A673 (cell line): ENCODE measurements around the gene CXADR. TPM values are rescaled to one million over a fixed set of nuclear protein-coding genes. Genes with fewer than 3 reads are reported as not detected.
A peak's percentile ranks its signal among the peaks of the same experiment; 100 is the strongest.

Experiments used
- BruUV-seq: library from RNA; stranded (reverse); fragments of 400-500 nt; replicated peaks from 2 replicates; lab custom pipeline; 2021; lab: Mats Ljungman, UMichigan
- CTCF ChIA-PET: fragments of 300-600 bp; sonication (Branson Sonifier 250); formaldehyde crosslinking; loops from one replicate; lab custom pipeline; 2022; ENCODE audit warnings: antibody characterized with exemption; lab: Charles Lee
- POLR2A ChIA-PET: fragments of 300-600 bp; sonication (Branson Sonifier 250); formaldehyde crosslinking; loops from one replicate; lab custom pipeline; 2022; ENCODE audit warnings: antibody characterized with exemption; ENCODE audit not compliant: low non-redundant PET; lab: Charles Lee
- DNase-seq: peaks from one replicate; pipeline ENCODE4 v3.0.0-alpha.2; 2015; ENCODE audit warnings: low spot score
- H3K27ac ChIP-seq: fragments of 200-600 bp; sonication (generic); 2 replicates; pipeline ENCODE4 v1.5.1; 2016; ENCODE audit warnings: mixed run types, low read depth, mild to moderate bottlenecking, mixed read lengths, antibody characterized with exemption, low read length; ENCODE audit not compliant: poor library complexity, severe bottlenecking
- H3K27me3 ChIP-seq: fragments of 200-600 bp; sonication (generic); replicated peaks from 2 replicates; pipeline ENCODE4 v1.6.1; 2017; ENCODE audit warnings: mixed run types, low read depth, mild to moderate bottlenecking, mixed read lengths, antibody characterized with exemption, low read length; ENCODE audit not compliant: insufficient read depth, poor library complexity
- H3K36me3 ChIP-seq: fragments of 200-600 bp; sonication (generic); 2 replicates; pipeline ENCODE4 v1.6.1; 2016; ENCODE audit warnings: mixed run types, mild to moderate bottlenecking, mixed read lengths, antibody characterized with exemption, low read length; ENCODE audit not compliant: insufficient read depth, poor library complexity, severe bottlenecking
- H3K4me1 ChIP-seq: fragments of 200-600 bp; sonication (generic); 2 replicates; pipeline ENCODE4 v1.6.1; 2017; ENCODE audit warnings: mixed run types, mild to moderate bottlenecking, mixed read lengths, antibody characterized with exemption, low read length; ENCODE audit not compliant: insufficient read depth, poor library complexity, severe bottlenecking
- H3K4me3 ChIP-seq: fragments of 200-600 bp; sonication (generic); 2 replicates; pipeline ENCODE4 v1.5.1; 2016; ENCODE audit warnings: low read depth, mixed run types, mild to moderate bottlenecking, mixed read lengths, low read length; ENCODE audit not compliant: poor library complexity, severe bottlenecking
- H3K9me3 ChIP-seq: fragments of 200-600 bp; sonication (generic); 2 replicates; pipeline ENCODE4 v1.6.1; 2016; ENCODE audit warnings: mixed run types, low read depth, mild to moderate bottlenecking, mixed read lengths, antibody characterized with exemption, low read length; ENCODE audit not compliant: poor library complexity, severe bottlenecking
- EZH2 ChIP-seq: fragments of 200-600 bp; sonication (generic); IDR thresholded peaks from 2 replicates; pipeline ENCODE4 v1.6.1; 2017; ENCODE audit warnings: borderline replicate concordance, low read depth, mild to moderate bottlenecking, mixed read lengths, antibody characterized with exemption, low read length; ENCODE audit not compliant: poor library complexity, severe bottlenecking
- intact Hi-C: fragments of 100-400 bp; cut with micrococcal nuclease; formaldehyde crosslinking; loops from one replicate; pipeline ENCODE4 v1.10.0; 2022; ENCODE audit not compliant: unreplicated experiment
- total RNA-seq: library from RNA; stranded (reverse); gene quantifications from 2 replicates; pipeline ENCODE4 v1.2.3, GENCODE V29; 2021
- TF ChIP-seq, protein P1 (sequence below): fragments of 300-800, 200-600 bp; sonication (generic); conservative IDR thresholded peaks from 2 replicates; pipeline ENCODE4 v1.5.1; 2017; ENCODE audit warnings: low read depth, mild to moderate bottlenecking, antibody characterized with exemption, low read length, moderate library complexity, mixed read lengths

The CXADR gene
- total RNA-seq, 1 experiment from 2014 or later, result 17.7 TPM

DNA sequence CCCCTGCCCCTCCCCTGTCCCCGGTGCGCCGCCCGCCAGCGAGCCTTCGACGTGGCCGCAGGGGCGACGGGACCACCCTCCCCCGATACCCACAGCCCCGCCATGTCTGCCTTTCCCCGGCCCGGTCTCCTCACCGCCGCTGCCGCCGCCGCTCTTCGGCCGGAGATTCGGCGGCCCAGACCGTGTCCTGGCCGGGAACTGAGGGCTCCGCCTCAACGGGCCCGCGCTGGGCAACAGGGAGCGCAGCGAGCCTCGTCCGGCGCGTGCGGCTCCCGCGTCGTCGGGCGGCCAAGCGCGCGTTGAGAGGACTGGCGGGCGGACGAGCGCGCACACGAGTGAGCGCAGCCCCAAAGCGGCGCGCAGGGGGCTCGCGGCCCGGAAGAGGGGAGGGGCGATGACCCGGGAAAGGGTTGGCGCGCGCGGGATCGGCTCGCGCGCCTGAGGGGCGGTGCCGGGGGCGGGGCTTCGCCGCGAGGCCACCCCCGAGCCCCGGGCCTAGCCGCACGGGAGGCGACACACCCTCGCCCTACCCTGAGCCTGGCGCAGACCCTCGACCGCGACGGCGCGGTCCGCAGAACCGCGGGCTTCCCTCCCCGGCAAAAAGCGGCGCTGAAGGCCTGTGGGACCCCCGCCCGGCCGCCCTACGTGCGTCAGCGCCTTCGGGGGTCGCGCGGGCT lies 99.9 kb downstream of the CXADR start, which contains the start of gene BTG3:
Gene BTG3, minus strand, starts transcription at position 337 of the 677 bp plus-strand sequence. CDS start 3,757 bp downstream, outside the sequence.
- no peak for TF ChIP-seq EZH2
- TF ChIP-seq, protein P1, sequence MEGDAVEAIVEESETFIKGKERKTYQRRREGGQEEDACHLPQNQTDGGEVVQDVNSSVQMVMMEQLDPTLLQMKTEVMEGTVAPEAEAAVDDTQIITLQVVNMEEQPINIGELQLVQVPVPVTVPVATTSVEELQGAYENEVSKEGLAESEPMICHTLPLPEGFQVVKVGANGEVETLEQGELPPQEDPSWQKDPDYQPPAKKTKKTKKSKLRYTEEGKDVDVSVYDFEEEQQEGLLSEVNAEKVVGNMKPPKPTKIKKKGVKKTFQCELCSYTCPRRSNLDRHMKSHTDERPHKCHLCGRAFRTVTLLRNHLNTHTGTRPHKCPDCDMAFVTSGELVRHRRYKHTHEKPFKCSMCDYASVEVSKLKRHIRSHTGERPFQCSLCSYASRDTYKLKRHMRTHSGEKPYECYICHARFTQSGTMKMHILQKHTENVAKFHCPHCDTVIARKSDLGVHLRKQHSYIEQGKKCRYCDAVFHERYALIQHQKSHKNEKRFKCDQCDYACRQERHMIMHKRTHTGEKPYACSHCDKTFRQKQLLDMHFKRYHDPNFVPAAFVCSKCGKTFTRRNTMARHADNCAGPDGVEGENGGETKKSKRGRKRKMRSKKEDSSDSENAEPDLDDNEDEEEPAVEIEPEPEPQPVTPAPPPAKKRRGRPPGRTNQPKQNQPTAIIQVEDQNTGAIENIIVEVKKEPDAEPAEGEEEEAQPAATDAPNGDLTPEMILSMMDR, result no peak
- no peaks in the 10 kb centered on the region for H3K9me3 ChIP-seq
- H3K27ac ChIP-seq, result peak within 1 kb of the TSS; percentile 95
- no TSS peak for BruUV-seq
- no peaks in the 10 kb centered on the region for H3K27me3 ChIP-seq
- intact Hi-C loops, result loop anchor here (10.0 kb wide), 1 partner anchor 202 kb away; the partner anchor contains the start of gene C21orf91
- CTCF ChIA-PET, result no interaction called here
- POLR2A ChIA-PET, result no interaction called here
- H3K4me3 ChIP-seq, result peak within 1 kb of the TSS; percentile 89
- H3K4me1 ChIP-seq, result peaks cover 7% of the 10 kb centered on the region
- H3K36me3 ChIP-seq, result peaks cover 14% of the 10 kb centered on the region
- DNase-seq, result peak; percentile 89

DNA sequence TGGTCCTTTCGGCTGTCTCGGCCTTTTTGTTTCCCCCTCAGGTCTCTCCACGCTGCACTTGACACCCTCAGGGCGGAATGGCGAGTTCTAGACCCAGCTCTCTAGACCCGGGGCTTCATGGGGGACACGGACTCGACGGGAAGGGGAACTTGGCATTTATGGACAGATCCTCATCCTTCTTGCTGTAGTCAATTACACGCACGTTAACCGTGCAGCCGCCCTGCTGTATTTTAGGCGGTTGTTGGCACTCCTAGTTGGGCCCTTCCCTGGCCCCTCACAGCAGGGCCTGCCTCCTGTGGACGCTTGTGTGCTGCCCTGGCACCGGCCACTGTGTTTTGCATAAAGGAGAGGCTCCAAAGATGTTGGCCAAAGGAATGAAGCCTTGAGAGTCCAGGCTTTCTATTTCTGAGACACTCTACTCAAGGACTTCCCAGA lies 100.4 kb downstream of the CXADR start:
- peaks cover 8% of the 10 kb centered on the region for H3K36me3 ChIP-seq
- intact Hi-C loops, result loop anchor here (10.0 kb wide), 1 partner anchor 202 kb away; the partner anchor contains the start of gene C21orf91
- no peaks in the 10 kb centered on the region for H3K9me3 ChIP-seq
- POLR2A ChIA-PET, result no interaction called here
- H3K4me1 ChIP-seq, result peaks cover 7% of the 10 kb centered on the region
- H3K27me3 ChIP-seq, result no peaks in the 10 kb centered on the region
- TF ChIP-seq, protein P1, result no peak
- no peak for TF ChIP-seq EZH2
- no peak overlapping the region for H3K27ac ChIP-seq
- no TSS peak for BruUV-seq
- H3K4me3 ChIP-seq, result peak overlapping the region; percentile 89
- peak; percentile 21 for DNase-seq
- CTCF ChIA-PET, result no interaction called here

DNA sequence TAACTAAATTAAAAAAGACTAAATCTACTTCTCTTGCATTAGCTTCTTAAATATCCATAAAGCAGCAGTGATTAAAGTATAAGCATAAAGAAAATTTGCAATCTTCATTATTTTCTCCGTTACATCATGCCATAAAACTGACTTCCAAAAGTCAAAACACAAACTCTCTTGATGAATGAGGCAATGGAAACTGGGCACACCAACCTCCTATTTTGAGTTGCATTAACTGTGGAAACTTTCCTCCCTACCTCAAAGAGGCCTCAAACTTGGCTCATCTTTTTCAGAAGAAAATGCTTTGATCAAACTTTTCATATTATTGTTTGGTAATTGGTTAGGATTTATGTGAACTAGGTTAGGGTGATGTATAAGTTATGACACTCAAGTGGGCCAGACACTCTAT lies 104.0 kb downstream of the CXADR start:
- CTCF ChIA-PET, result no interaction called here
- no peak for TF ChIP-seq EZH2
- TF ChIP-seq, protein P1, result no peak
- intact Hi-C loops, result loop anchor here (10.0 kb wide), 1 partner anchor 198 kb away; the partner anchor contains the start of gene C21orf91

More for the DNA sequence above, 104.0 kb downstream of the CXADR start:
- Histone ChIP-seq H3K9me3 (no peaks in the 10 kb centered on the region), H3K4me3 (no peak overlapping the region), H3K36me3 (no peaks in the 10 kb centered on the region), H3K27ac (no peak overlapping the region), H3K4me1 (no peaks in the 10 kb centered on the region), H3K27me3 (no peaks in the 10 kb centered on the region)
- POLR2A ChIA-PET, result no interaction called here
- BruUV-seq, result no TSS peak
- no peak for DNase-seq
